GM10248 (cell line): ENCODE measurements around the gene CNTNAP2.

Source experiments
- CTCF ChIA-PET: fragments of 300-600 bp; sonication (Branson Sonifier 250); formaldehyde crosslinking; extraction: SDS; loops from one replicate; lab custom pipeline; 2021; ENCODE audit warnings: antibody characterized with exemption; lab: Yijun Ruan, JAX
- POLR2A ChIA-PET: fragments of 350-650 bp; sonication (Branson Sonifier 250); formaldehyde crosslinking; extraction: SDS; loops from one replicate; lab custom pipeline; 2020; ENCODE audit warnings: antibody characterized with exemption; lab: Yijun Ruan, JAX
- DNase-seq: peaks from one replicate; pipeline ENCODE4 v3.0.0; 2012; ENCODE audit errors: extremely low spot score
- CTCF ChIP-seq: IDR thresholded peaks from 2 replicates; pipeline ENCODE4 v1.5.1; 2012; ENCODE audit warnings: mild to moderate bottlenecking, low read depth; ENCODE audit errors: extremely low read depth, missing control alignments, control extremely low read depth

The CNTNAP2 gene

GRCh38 chr7:147674705-147675104, 1558.1 kb downstream of the CNTNAP2 start:
- ChIA-PET POLR2A (no interaction called here), CTCF (no interaction called here)
- no peak for TF ChIP-seq CTCF
- no peak for DNase-seq

- DNase-seq: no peak
- no peak for TF ChIP-seq CTCF
- POLR2A ChIA-PET: no interaction called here
- CTCF ChIA-PET: no interaction called here
Observed at GRCh38 chr7:147678943-147679342, 1562.3 kb downstream of the CNTNAP2 start.

- POLR2A ChIA-PET: no interaction called here
- CTCF ChIA-PET: no interaction called here
- TF ChIP-seq CTCF: no peak
- DNase-seq: no peak
Observed at GRCh38 chr7:147681530-147681929, 1564.9 kb downstream of the CNTNAP2 start.

GRCh38 chr7:147700702-147701101, 1584.1 kb downstream of the CNTNAP2 start:
- ChIA-PET POLR2A (no interaction called here), CTCF (interaction anchor here (1.4 kb wide), 1 partner anchor 9 kb away, joined by 3 read pairs; no protein-coding TSS in a partner anchor)
- no peak for DNase-seq
- no peak for TF ChIP-seq CTCF

GRCh38 chr7:147707926-147708325, 1591.3 kb downstream of the CNTNAP2 start:
- DNase-seq: no peak
- no peak for TF ChIP-seq CTCF
- POLR2A ChIA-PET: no interaction called here
- CTCF ChIA-PET: no interaction called here

DNA sequence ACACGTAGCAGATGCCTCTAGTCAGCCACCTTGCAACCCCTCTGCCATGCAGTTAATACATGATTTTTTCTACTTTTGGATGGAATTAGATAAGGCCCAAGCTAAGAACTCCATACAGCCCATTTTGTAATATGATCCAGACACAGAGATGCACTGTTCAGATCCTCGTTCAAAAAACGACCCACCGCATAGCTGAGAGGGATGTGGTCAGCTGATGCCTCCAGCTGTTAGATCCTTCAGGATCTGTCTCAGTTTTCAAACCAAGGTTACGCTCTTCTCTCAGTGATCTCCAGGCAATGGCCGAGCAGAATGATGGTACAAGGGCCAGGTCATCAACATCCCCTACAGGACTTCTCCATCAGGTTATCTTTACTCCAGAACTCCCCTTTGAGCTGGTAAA, 1592.3 kb downstream of the CNTNAP2 start:
- ChIA-PET CTCF (no interaction called here), POLR2A (no interaction called here)

More for the DNA sequence above, 1592.3 kb downstream of the CNTNAP2 start:
- DNase-seq: no peak
- TF ChIP-seq CTCF: no peak
